ENCODE measurements around the gene ACTL8. TPM values are rescaled to one million over a fixed set of nuclear protein-coding genes. Genes with fewer than 3 reads are reported as not detected.

The ACTL8 gene
- total RNA-seq, 3 donors from 2014 or later, result 0.35 to 1.0 TPM; not detected in 1

DNA sequence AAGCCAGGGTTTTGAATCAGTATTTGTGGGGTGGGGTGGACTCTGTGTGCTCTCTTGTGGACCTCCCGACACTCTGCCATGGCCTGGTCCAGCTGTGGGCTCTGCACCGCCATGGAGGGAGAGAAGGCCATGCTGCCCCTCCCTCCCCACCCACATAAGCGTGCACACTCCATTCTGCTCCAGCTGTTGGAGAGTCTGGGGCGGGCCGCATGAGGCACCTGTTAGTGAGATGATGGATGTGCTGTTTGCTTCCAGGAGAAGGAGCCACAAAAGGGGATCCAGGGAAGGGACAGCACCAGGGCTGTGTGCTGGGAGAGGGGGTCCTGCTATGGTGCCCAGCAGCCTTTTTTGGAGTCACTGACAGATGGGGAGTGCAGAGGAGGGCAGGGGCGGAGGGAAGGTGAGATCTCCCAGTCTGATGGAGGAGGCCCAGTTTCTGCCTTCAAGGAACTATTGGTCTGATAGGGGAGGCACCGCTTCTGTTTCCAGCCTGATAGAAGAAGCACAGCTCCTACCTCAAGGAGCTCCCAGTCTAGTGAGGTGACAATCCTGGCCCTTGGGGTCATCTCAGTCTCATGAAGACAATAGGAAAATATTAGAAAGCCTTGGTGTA, 101.5 kb downstream of the ACTL8 start:
- DNase-seq, result no peak
- no peaks in the 10 kb centered on the region for H3K36me3 ChIP-seq (ENCODE audit: low read depth)
- no peak for ATAC-seq
- H3K4me3 ChIP-seq, result no peak overlapping the region
- H3K9me3 ChIP-seq, result no peaks in the 10 kb centered on the region
- intact Hi-C loops (cut with DNase I, micrococcal nuclease), result no loop called here
- TF ChIP-seq, protein P1, sequence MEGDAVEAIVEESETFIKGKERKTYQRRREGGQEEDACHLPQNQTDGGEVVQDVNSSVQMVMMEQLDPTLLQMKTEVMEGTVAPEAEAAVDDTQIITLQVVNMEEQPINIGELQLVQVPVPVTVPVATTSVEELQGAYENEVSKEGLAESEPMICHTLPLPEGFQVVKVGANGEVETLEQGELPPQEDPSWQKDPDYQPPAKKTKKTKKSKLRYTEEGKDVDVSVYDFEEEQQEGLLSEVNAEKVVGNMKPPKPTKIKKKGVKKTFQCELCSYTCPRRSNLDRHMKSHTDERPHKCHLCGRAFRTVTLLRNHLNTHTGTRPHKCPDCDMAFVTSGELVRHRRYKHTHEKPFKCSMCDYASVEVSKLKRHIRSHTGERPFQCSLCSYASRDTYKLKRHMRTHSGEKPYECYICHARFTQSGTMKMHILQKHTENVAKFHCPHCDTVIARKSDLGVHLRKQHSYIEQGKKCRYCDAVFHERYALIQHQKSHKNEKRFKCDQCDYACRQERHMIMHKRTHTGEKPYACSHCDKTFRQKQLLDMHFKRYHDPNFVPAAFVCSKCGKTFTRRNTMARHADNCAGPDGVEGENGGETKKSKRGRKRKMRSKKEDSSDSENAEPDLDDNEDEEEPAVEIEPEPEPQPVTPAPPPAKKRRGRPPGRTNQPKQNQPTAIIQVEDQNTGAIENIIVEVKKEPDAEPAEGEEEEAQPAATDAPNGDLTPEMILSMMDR (IDR thresholded peaks at IDR 0.05), result no peak
- H3K4me1 ChIP-seq (ENCODE audit: low read depth), result no peaks in the 10 kb centered on the region

DNA sequence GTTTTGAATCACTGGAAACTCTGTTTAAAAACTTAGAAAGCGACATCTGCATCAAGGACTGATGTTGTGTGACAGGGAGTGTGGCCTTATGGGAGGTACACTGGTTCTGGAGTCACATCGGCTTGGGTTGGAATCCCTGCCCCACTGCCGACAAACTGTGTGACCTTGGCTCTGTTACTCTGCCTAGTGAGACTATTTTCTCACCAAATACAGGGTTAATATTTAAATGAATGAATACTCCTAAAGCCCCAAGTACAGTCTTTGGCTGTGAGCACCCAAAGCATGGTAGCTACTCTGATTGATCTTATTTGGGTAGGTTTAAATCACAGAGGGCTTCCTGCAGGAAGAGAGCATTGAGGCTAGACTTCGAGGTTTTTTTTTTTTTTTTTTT, 102.0 kb downstream of the ACTL8 start:
- TF ChIP-seq, protein P1 (IDR thresholded peaks at IDR 0.05), result no peak
- ATAC-seq (no peak), DNase-seq (no peak)
- H3K4me3 ChIP-seq, result no peak overlapping the region
- no peaks in the 10 kb centered on the region for H3K36me3 ChIP-seq (ENCODE audit: low read depth)
- H3K9me3 ChIP-seq, result no peaks in the 10 kb centered on the region
- H3K4me1 ChIP-seq (ENCODE audit: low read depth), result no peaks in the 10 kb centered on the region
- intact Hi-C loops (cut with DNase I, micrococcal nuclease), result no loop called here

DNA sequence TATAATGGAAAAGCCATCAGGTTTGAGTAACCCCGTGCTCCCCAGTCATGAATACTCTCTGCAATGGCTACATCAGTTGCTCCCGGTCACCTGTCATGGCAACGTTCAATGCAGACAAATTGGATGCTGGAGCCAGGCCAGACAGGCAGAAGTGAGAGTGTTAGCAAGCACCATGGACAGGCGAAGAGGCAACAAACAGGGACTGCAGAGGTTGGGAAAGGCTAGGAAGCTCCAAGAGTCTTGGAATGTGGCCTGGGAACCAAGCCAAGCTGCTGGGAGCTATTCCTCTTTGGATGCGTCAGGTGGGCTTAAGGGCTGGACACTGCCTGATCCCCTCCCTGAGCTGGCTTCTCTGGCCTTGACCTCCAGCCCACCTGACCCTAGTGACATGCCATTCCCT, 102.9 kb downstream of the ACTL8 start:
- Histone ChIP-seq H3K36me3 (ENCODE audit: low read depth) (no peaks in the 10 kb centered on the region), H3K4me3 (no peak overlapping the region), H3K9me3 (no peaks in the 10 kb centered on the region), H3K4me1 (ENCODE audit: low read depth) (no peaks in the 10 kb centered on the region)
- DNase-seq, result no peak
- TF ChIP-seq, protein P1 (IDR thresholded peaks at IDR 0.05), result no peak
- intact Hi-C loops (cut with DNase I, micrococcal nuclease), result no loop called here
- no peak for ATAC-seq

DNA sequence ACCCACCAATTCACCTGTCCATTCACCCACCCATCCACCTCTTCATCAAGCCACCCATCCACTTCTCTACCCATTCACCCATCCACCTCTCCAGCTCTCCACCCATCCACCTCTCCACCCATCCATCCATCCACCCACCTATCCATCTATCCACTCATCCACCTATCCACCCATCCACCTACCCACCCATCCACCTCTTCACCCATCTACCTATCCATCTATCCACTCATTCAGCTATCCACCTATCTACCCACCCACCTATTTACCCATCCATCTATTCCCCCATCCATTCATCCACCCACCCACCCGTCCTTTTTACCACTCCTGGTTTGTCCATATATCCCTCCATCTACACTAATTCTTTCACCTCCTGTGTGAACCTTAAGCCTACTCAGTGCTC, 105.7 kb downstream of the ACTL8 start:
- no peaks in the 10 kb centered on the region for H3K36me3 ChIP-seq (ENCODE audit: low read depth)
- no peaks in the 10 kb centered on the region for H3K9me3 ChIP-seq
- no peak for DNase-seq
- H3K4me1 ChIP-seq (ENCODE audit: low read depth), result no peaks in the 10 kb centered on the region
- TF ChIP-seq, protein P1 (IDR thresholded peaks at IDR 0.05), result no peak
- no peak for ATAC-seq
- intact Hi-C loops (cut with DNase I, micrococcal nuclease), result no loop called here
- H3K4me3 ChIP-seq, result no peak overlapping the region

DNA sequence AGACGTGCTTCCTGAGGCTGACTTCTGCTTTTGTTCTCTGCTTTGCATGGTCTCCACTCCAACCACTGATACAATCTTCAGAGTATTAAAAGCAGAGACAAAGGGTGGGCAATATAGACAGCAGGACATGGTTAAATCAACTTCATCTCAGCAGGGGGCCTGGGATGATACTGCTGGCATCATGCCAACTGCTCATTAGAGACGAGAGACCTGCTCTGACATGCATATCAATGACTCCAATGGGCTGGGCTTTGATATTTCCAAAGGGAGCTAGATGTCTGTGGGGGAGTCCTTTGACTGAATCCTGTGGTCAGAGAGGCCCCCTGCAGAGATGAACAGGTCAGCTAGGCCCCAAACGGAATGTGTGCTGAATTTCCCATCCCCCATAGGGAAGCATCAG, 106.6 kb downstream of the ACTL8 start:
- DNase-seq, result no peak
- intact Hi-C loops (cut with DNase I, micrococcal nuclease), result no loop called here
- Histone ChIP-seq H3K4me3 (no peak overlapping the region), H3K9me3 (no peaks in the 10 kb centered on the region), H3K36me3 (ENCODE audit: low read depth) (no peaks in the 10 kb centered on the region), H3K4me1 (ENCODE audit: low read depth) (no peaks in the 10 kb centered on the region)
- ATAC-seq, result no peak
- TF ChIP-seq, protein P1 (IDR thresholded peaks at IDR 0.05), result no peak

DNA sequence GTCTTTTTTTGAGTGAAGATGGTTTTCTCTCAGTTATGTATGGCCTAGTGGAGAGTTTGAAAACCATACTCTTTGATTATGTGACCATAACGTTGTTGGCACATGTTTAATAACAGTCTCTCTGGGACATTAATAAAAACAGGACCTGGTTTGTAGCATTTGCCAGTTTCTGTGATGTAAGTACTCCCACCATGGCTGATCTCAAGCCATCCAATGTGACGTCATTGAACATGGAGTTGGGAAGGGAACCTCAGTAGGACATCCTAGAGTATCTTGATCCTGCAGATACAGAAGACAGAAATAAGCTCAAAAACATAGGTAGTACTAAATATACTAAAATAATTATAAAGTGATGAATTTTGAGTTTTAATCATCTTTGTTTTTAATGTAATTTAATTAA, 107.0 kb downstream of the ACTL8 start:
- TF ChIP-seq, protein P1 (IDR thresholded peaks at IDR 0.05), result no peak
- Histone ChIP-seq H3K4me3 (no peak overlapping the region), H3K36me3 (ENCODE audit: low read depth) (no peaks in the 10 kb centered on the region), H3K4me1 (ENCODE audit: low read depth) (no peaks in the 10 kb centered on the region), H3K9me3 (no peaks in the 10 kb centered on the region)
- intact Hi-C loops (cut with DNase I, micrococcal nuclease), result no loop called here
- ATAC-seq, result no peak
- DNase-seq, result no peak

Measured in mucosa of descending colon (tissue), 3 donors.